DOHH2 (cell line): ENCODE measurements around the gene AKT2.

ENCODE experiments used
- H3F3A ChIP-seq: fragments of 200-600 bp; sonication (generic), shearing (Covaris generic); 2 replicates; pipeline ENCODE4 v1.6.0; 2016; ENCODE audit warnings: antibody characterized with exemption, mild to moderate bottlenecking; ENCODE audit not compliant: control insufficient read depth, insufficient read depth
- H3K27ac ChIP-seq: fragments of 200-600 bp; sonication (generic); 2 replicates; pipeline ENCODE4 v1.5.1; 2014; ENCODE audit warnings: low read depth, mild to moderate bottlenecking, low read length, moderate library complexity
- H3K27me3 ChIP-seq: fragments of 200-600 bp; sonication (generic); 2 replicates; pipeline ENCODE4 v1.6.1; 2014; ENCODE audit warnings: mild to moderate bottlenecking, low read length, mixed read lengths; ENCODE audit not compliant: control insufficient read depth
- H3K36me3 ChIP-seq: fragments of 200-600 bp; sonication (generic); 2 replicates; pipeline ENCODE4 v1.6.1; 2014; ENCODE audit warnings: mild to moderate bottlenecking, low read length, moderate library complexity, mixed read lengths; ENCODE audit not compliant: control insufficient read depth
- H3K4me1 ChIP-seq: fragments of 200-600 bp; sonication (generic); 2 replicates; pipeline ENCODE4 v1.6.1; 2014; ENCODE audit warnings: mild to moderate bottlenecking, low read length, mixed read lengths; ENCODE audit not compliant: control insufficient read depth
- H3K4me2 ChIP-seq: fragments of 200-600 bp; sonication (generic); 2 replicates; pipeline ENCODE4 v1.6.0; 2014; ENCODE audit warnings: mild to moderate bottlenecking, low read length, moderate library complexity
- H3K4me3 ChIP-seq: fragments of 200-600 bp; sonication (generic); 2 replicates; pipeline ENCODE4 v1.5.1; 2014; ENCODE audit warnings: mild to moderate bottlenecking, low read length, mixed read lengths
- H3K79me2 ChIP-seq: fragments of 200-600 bp; sonication (generic); 2 replicates; pipeline ENCODE4 v1.6.1; 2014; ENCODE audit warnings: mild to moderate bottlenecking, low read length, mixed read lengths; ENCODE audit not compliant: control insufficient read depth
- H3K9me2 ChIP-seq: fragments of 200-600 bp; sonication (generic); replicated peaks from 2 replicates; pipeline ENCODE4 v1.6.1; 2014; ENCODE audit warnings: mild to moderate bottlenecking, low read length, mixed read lengths; ENCODE audit not compliant: control insufficient read depth
- H3K9me3 ChIP-seq: fragments of 200-600 bp; sonication (generic); 2 replicates; pipeline ENCODE4 v1.6.1; 2014; ENCODE audit warnings: antibody characterized with exemption, low read length, mixed read lengths; ENCODE audit not compliant: control insufficient read depth, insufficient read depth
- H4K20me1 ChIP-seq: fragments of 200-600 bp; sonication (generic); 2 replicates; pipeline ENCODE4 v1.6.0; 2014; ENCODE audit warnings: low read depth, mild to moderate bottlenecking, antibody characterized with exemption, low read length, moderate library complexity; ENCODE audit not compliant: control insufficient read depth, insufficient read depth
- CTCF ChIP-seq: fragments of 200-600 bp; sonication (generic); IDR thresholded peaks from one replicate; pipeline ENCODE4 v1.5.1; 2014; ENCODE audit warnings: antibody characterized with exemption, mild to moderate bottlenecking, low read depth, low read length; ENCODE audit not compliant: poor library complexity, severe bottlenecking
- EZH2phosphoT487 ChIP-seq: fragments of 200-600 bp; sonication (generic); IDR thresholded peaks from 2 replicates; pipeline ENCODE4 v1.6.1; 2017; ENCODE audit warnings: borderline replicate concordance, mild to moderate bottlenecking, antibody characterized with exemption, low read length, moderate library complexity, mixed read lengths

AKT2 gene

GRCh38 chr19:40322271-40322610, 37.1 kb upstream of the AKT2 start:
- TF ChIP-seq CTCF, result no peak
- no peak for TF ChIP-seq EZH2phosphoT487
- Histone ChIP-seq H3K4me3 (no peak overlapping the region), H3K4me2 (no peak overlapping the region), H3K36me3 (peaks cover 61% of the 10 kb centered on the region), H3K4me1 (no peaks in the 10 kb centered on the region), H3K9me3 (no peaks in the 10 kb centered on the region), H3K79me2 (no peaks in the 10 kb centered on the region), H3K27ac (no peak overlapping the region), H3K27me3 (no peaks in the 10 kb centered on the region), H4K20me1 (no peaks in the 10 kb centered on the region), H3K9me2 (no peaks in the 10 kb centered on the region), H3F3A (no peaks in the 10 kb centered on the region)

- no peak overlapping the region for H3K27ac ChIP-seq
- no peaks in the 10 kb centered on the region for H3F3A ChIP-seq
- no peaks in the 10 kb centered on the region for H3K9me2 ChIP-seq
- no peaks in the 10 kb centered on the region for H4K20me1 ChIP-seq
- no peaks in the 10 kb centered on the region for H3K27me3 ChIP-seq
- TF ChIP-seq CTCF, result no peak
- H3K4me3 ChIP-seq, result no peak overlapping the region
- no peaks in the 10 kb centered on the region for H3K9me3 ChIP-seq
- no peaks in the 10 kb centered on the region for H3K79me2 ChIP-seq
- H3K4me2 ChIP-seq, result no peak overlapping the region
- H3K4me1 ChIP-seq, result no peaks in the 10 kb centered on the region
- H3K36me3 ChIP-seq, result peaks cover 65% of the 10 kb centered on the region
Observed at GRCh38 chr19:40321566-40322270, 36.6 kb upstream of the AKT2 start.

GRCh38 chr19:40321076-40321475, 35.9 kb upstream of the AKT2 start:
- no peaks in the 10 kb centered on the region for H3K79me2 ChIP-seq
- TF ChIP-seq EZH2phosphoT487 (no peak), CTCF (no peak)
- no peak overlapping the region for H3K4me3 ChIP-seq
- no peak overlapping the region for H3K27ac ChIP-seq
- no peaks in the 10 kb centered on the region for H4K20me1 ChIP-seq
- no peaks in the 10 kb centered on the region for H3K4me1 ChIP-seq
- H3K9me2 ChIP-seq, result no peaks in the 10 kb centered on the region
- H3K36me3 ChIP-seq, result peaks cover 64% of the 10 kb centered on the region
- H3F3A ChIP-seq, result no peaks in the 10 kb centered on the region
- H3K27me3 ChIP-seq, result no peaks in the 10 kb centered on the region
- H3K9me3 ChIP-seq, result no peaks in the 10 kb centered on the region
- H3K4me2 ChIP-seq, result no peak overlapping the region
